CD14-positive monocyte (primary cell): Measurements from ENCODE around the gene PCYT2. TPM values are rescaled to one million over a fixed set of nuclear protein-coding genes. Genes with fewer than 3 reads are reported as not detected.

Source experiments
- DNase-seq, 3 donors: peaks; one replicate each; pipeline ENCODE4 v3.0.0-alpha.2; 2011 to 2022
- H2AFZ ChIP-seq: 2 replicates; pipeline ENCODE4 v1.6.0; 2012; ENCODE audit warnings: mild to moderate bottlenecking, low read depth, low read length, inconsistent platforms; ENCODE audit not compliant: insufficient read depth, poor library complexity, severe bottlenecking
- H3K27ac ChIP-seq, 2 donors: 1 replicate in 1 of 2; 2 replicates in 1 of 2; pipeline ENCODE4 v1.5.1; 2012 to 2013; ENCODE audit warnings: low read length in 2 of 2, control low read depth in 1 of 2, inconsistent platforms in 1 of 2, low read depth in 1 of 2, mild to moderate bottlenecking in 1 of 2
- H3K27me3 ChIP-seq, 2 donors: one replicate each; pipeline versions ENCODE4 v1.6.0 to v1.6.1; 2011 to 2013; ENCODE audit warnings: low read length in 2 of 2; ENCODE audit not compliant: control insufficient read depth in 2 of 2, insufficient read depth in 2 of 2
- H3K36me3 ChIP-seq, 2 donors: replicated peaks in 1 of 2; 1 replicate in 1 of 2; 2 replicates in 1 of 2; pipeline versions ENCODE4 v1.5.1 to v1.6.1; 2012 to 2013; ENCODE audit warnings: low read length in 2 of 2, control low read depth in 1 of 2, inconsistent platforms in 1 of 2, mild to moderate bottlenecking in 1 of 2; ENCODE audit not compliant: insufficient read depth in 2 of 2, control insufficient read depth in 1 of 2
- H3K4me1 ChIP-seq, 2 donors: 1 replicate in 1 of 2; 2 replicates in 1 of 2; pipeline versions ENCODE4 v1.5.1 to v1.6.1; 2012 to 2013; ENCODE audit warnings: low read length in 2 of 2, control low read depth in 1 of 2, inconsistent platforms in 1 of 2, mild to moderate bottlenecking in 1 of 2, moderate library complexity in 1 of 2; ENCODE audit not compliant: insufficient read depth in 2 of 2, control insufficient read depth in 1 of 2
- H3K4me2 ChIP-seq: replicated peaks from 2 replicates; pipeline ENCODE3; 2012; ENCODE audit warnings: low read length, moderate library complexity, mild to moderate bottlenecking; ENCODE audit not compliant: poor library complexity, severe bottlenecking; ENCODE audit errors: extremely low read depth
- H3K4me3 ChIP-seq, 3 experiments: fragments of 200-600 bp in 1 of 3; sonication (generic) in 1 of 3; replicated peaks in 1 of 3; 1 replicate in 2 of 3; 2 replicates in 1 of 3; pipeline ENCODE4 v1.5.1; 2011 to 2013; ENCODE audit warnings: low read length in 3 of 3, mild to moderate bottlenecking in 3 of 3, control low read depth in 2 of 3, low read depth in 2 of 3, inconsistent platforms in 1 of 3, moderate library complexity in 1 of 3
- H3K79me2 ChIP-seq: 2 replicates; pipeline ENCODE4 v1.6.0; 2012; ENCODE audit warnings: mild to moderate bottlenecking, control low read depth, inconsistent platforms, low read length, moderate library complexity; ENCODE audit not compliant: insufficient read depth
- H3K9ac ChIP-seq: 2 replicates; pipeline ENCODE4 v1.6.0; 2017; ENCODE audit warnings: low read length, mild to moderate bottlenecking; ENCODE audit not compliant: insufficient read depth, poor library complexity, severe bottlenecking
- H3K9me3 ChIP-seq, 2 donors: replicated peaks in 1 of 2; 1 replicate in 1 of 2; 2 replicates in 1 of 2; pipeline versions ENCODE4 v1.5.1 to v1.6.1; 2012 to 2013; ENCODE audit warnings: low read length in 2 of 2, control low read depth in 1 of 2; ENCODE audit not compliant: control insufficient read depth in 1 of 2, insufficient read depth in 1 of 2
- H4K20me1 ChIP-seq: 2 replicates; pipeline ENCODE4 v1.6.0; 2012; ENCODE audit warnings: mild to moderate bottlenecking, low read length, control low read depth, moderate library complexity; ENCODE audit not compliant: insufficient read depth
- H3K27ac Mint-ChIP-seq, 7 donors: one replicate each; pipeline ENCODE4 v1.8.0; 2020; ENCODE audit warnings: mild to moderate bottlenecking in 7 of 7, mixed read lengths in 7 of 7, moderate library complexity in 6 of 7, inconsistent platforms in 2 of 7
- H3K27me3 Mint-ChIP-seq, 3 donors: one replicate each; pipeline ENCODE4 v1.8.0; 2021 to 2022; ENCODE audit warnings: low read depth in 3 of 3, mild to moderate bottlenecking in 3 of 3, mixed read lengths in 3 of 3, moderate library complexity in 3 of 3, inconsistent platforms in 1 of 3
- H3K36me3 Mint-ChIP-seq, 2 donors: one replicate each; pipeline ENCODE4 v1.8.0; 2020; ENCODE audit warnings: mixed read lengths in 2 of 2, inconsistent platforms in 1 of 2, mild to moderate bottlenecking in 1 of 2
- H3K4me1 Mint-ChIP-seq: one replicate; pipeline ENCODE4 v1.8.0; 2020; ENCODE audit warnings: mild to moderate bottlenecking, mixed read lengths
- H3K4me3 Mint-ChIP-seq, 2 donors: one replicate each; pipeline ENCODE4 v1.8.0; 2020; ENCODE audit warnings: mild to moderate bottlenecking in 2 of 2, mixed read lengths in 2 of 2, moderate library complexity in 1 of 2
- H3K9me3 Mint-ChIP-seq, 7 donors: one replicate each; pipeline ENCODE4 v1.8.0; 2020 to 2022; ENCODE audit warnings: mixed read lengths in 7 of 7, mild to moderate bottlenecking in 6 of 7, moderate library complexity in 6 of 7, inconsistent platforms in 2 of 7
- WGBS: methylation state at CpG from one replicate; pipeline ENCODE4 v1.1.5; 2013; ENCODE audit warnings: missing lambda C conversion rate; ENCODE audit not compliant: insufficient coverage; 5-methylcytosine and 5-hydroxymethylcytosine counted together
- intact Hi-C, 2 donors: fragments of 100-400 bp; cut with micrococcal nuclease; formaldehyde crosslinking; loops; one replicate each; pipeline versions ENCODE4 v1.15.0 to v1.15.1; 2023
- polyA plus RNA-seq, 3 donors: library from polyadenylated mRNA; depleted of rRNA in 1 of 3; unstranded in 2 of 3; stranded (reverse) in 1 of 3; fragments of 300-500 nt in 2 of 3; fragments of >200 nt in 1 of 3; fragmentation: Illumina TruSeq in 2 of 3; gene quantifications; 1 replicate in 2 of 3; 2 replicates in 1 of 3; pipeline ENCODE4 v1.2.3, GENCODE V29; 2012 to 2021
- TF ChIP-seq, protein P1 (sequence below): fragments of 200-600 bp; IDR thresholded peaks from one replicate; pipeline ENCODE4 v1.8.0; 2022; ENCODE audit warnings: antibody characterized with exemption, mild to moderate bottlenecking

The PCYT2 gene
- polyA plus RNA-seq, 3 donors, result 10.7 to 14.5 (median 11.0) TPM

DNA sequence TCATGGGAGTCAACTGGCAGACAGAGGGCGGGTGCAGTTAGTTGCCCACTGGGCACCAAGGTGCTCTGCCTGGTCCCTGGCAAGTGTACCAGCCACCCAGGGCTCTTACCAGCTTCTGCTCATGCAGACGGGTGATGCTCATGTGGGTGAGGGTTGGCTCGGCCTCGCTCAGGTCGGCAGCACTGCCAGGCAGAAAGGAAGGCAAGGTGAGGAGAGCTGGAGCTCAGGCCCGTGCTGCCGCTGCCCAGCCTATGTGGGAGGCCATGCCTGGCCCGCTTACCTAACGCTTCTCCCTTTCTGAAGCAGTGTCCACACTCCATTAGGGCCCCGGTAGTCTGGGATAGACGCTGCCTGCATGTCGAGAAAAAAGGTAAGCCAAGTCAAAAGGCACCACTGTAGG, 4.1 kb upstream of the PCYT2 start:
- H3K4me3 Mint-ChIP-seq, result no peak overlapping the region
- H3K27me3 Mint-ChIP-seq, result no peaks in the 10 kb centered on the region
- H3K4me1 ChIP-seq, result peaks cover 53 to 60% of the 10 kb centered on the region in 2 donors
- WGBS, result 97% methylated on average over 11 of the region's 12 CpGs
- peaks cover 51 to 54% of the 10 kb centered on the region in 2 donors for H3K36me3 ChIP-seq
- peaks cover 51 to 66% of the 10 kb centered on the region in 2 donors for H3K36me3 Mint-ChIP-seq
- H3K27ac Mint-ChIP-seq, result peak overlapping the region in 2 of 7 donors; percentile 48 to 68
- H3K9me3 ChIP-seq, result peaks cover 0 to 2% of the 10 kb centered on the region in 2 donors
- H3K4me1 Mint-ChIP-seq, result peaks cover 57% of the 10 kb centered on the region
- peaks cover 70% of the 10 kb centered on the region for H3K79me2 ChIP-seq
- DNase-seq, result no peak
- no peak overlapping the region for H3K9ac ChIP-seq
- H3K4me2 ChIP-seq, result no peak overlapping the region
- intact Hi-C loops, result loop anchor here in 1 of 2 donors (10.0 kb wide), 1 partner anchor 51 kb away; the partner anchor contains the start of gene P4HB
- no peaks in the 10 kb centered on the region for H3K27me3 ChIP-seq
- H4K20me1 ChIP-seq, result peaks cover 87% of the 10 kb centered on the region
- no peak overlapping the region for H3K4me3 ChIP-seq
- peak overlapping the region in 1 of 2 donors; percentile 82 for H3K27ac ChIP-seq
- no peak overlapping the region for H2AFZ ChIP-seq
- TF ChIP-seq, protein P1, sequence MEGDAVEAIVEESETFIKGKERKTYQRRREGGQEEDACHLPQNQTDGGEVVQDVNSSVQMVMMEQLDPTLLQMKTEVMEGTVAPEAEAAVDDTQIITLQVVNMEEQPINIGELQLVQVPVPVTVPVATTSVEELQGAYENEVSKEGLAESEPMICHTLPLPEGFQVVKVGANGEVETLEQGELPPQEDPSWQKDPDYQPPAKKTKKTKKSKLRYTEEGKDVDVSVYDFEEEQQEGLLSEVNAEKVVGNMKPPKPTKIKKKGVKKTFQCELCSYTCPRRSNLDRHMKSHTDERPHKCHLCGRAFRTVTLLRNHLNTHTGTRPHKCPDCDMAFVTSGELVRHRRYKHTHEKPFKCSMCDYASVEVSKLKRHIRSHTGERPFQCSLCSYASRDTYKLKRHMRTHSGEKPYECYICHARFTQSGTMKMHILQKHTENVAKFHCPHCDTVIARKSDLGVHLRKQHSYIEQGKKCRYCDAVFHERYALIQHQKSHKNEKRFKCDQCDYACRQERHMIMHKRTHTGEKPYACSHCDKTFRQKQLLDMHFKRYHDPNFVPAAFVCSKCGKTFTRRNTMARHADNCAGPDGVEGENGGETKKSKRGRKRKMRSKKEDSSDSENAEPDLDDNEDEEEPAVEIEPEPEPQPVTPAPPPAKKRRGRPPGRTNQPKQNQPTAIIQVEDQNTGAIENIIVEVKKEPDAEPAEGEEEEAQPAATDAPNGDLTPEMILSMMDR, result no peak
- peaks cover 0 to 10% (median 4%) of the 10 kb centered on the region in 7 donors for H3K9me3 Mint-ChIP-seq

DNA sequence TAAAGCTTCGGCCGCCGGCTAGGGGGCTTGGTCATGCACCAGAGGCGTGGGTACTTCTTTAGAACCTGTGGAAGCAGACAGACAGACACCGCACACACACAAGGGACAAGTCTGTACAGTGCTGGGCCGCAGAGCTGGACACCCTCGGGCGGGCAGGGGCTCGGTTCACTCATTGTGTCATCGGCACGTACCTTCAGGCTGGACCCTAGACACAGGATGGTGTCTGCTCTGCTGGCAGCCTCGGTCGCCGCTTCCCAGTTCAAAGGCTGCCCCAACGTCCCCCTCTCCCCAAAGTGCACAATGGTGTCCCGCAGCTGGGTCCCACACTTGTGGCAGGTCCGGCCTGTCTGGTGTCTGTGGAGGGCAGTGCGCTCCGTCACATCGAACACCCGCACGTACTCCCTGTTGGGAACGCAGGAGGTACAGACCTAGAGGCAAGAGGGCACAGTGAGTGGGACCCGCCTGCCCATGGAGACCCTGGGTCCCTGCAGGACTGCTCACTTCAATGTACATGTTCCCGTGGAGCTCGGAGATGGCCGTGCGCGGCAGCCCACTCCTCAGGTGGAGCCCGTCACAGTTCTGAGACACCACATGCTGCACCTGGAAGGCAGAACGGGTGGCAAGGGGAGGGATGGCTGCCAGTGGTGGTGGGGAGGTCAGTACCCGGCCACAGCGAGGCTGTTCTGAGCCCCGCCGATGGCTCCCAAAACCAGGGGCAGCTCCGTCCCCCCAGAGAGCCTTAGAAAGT, 3.1 kb upstream of the PCYT2 start:
- H3K27ac Mint-ChIP-seq, result no peak overlapping the region

More for the DNA sequence above, 3.1 kb upstream of the PCYT2 start:
- DNase-seq, result no peak
- no peak overlapping the region for H3K4me3 Mint-ChIP-seq
- H3K79me2 ChIP-seq, result peaks cover 69% of the 10 kb centered on the region
- H3K36me3 Mint-ChIP-seq, result peaks cover 46 to 57% of the 10 kb centered on the region in 2 donors
- H3K4me2 ChIP-seq, result no peak overlapping the region
- H3K9ac ChIP-seq, result no peak overlapping the region
- H3K9me3 Mint-ChIP-seq, result peaks cover 0 to 10% (median 4%) of the 10 kb centered on the region in 7 donors
- no peaks in the 10 kb centered on the region for H3K27me3 ChIP-seq
- peaks cover 86% of the 10 kb centered on the region for H4K20me1 ChIP-seq
- peaks cover 43% of the 10 kb centered on the region in 2 donors for H3K36me3 ChIP-seq
- peaks cover 0 to 2% of the 10 kb centered on the region in 2 donors for H3K9me3 ChIP-seq
- TF ChIP-seq, protein P1, result no peak
- intact Hi-C loops, result loop anchor here in 1 of 2 donors (10.0 kb wide), 1 partner anchor 49 kb away; the partner anchor contains the start of gene P4HB
- H3K27me3 Mint-ChIP-seq, result no peaks in the 10 kb centered on the region
- 98% methylated on average over 29 of the region's 36 CpGs for WGBS
- H3K4me1 ChIP-seq, result peaks cover 47 to 53% of the 10 kb centered on the region in 2 donors
- H2AFZ ChIP-seq, result no peak overlapping the region
- H3K27ac ChIP-seq, result peak overlapping the region in 1 of 2 donors; percentile 11
- H3K4me3 ChIP-seq, result no peak overlapping the region
- H3K4me1 Mint-ChIP-seq, result peaks cover 54% of the 10 kb centered on the region
